HG03095 (cell line): ENCODE results near the gene FRK.
"Not testable (repeated sequence)": the region's sequence is repeated elsewhere in the genome, so short reads cannot be mapped to it uniquely, and the experiment has no call there.

Source experiments
- ATAC-seq: cut with Tn5 transposase; IDR thresholded peaks from one replicate; pipeline ENCODE4 v1.9.1; 2021; ENCODE audit warnings: moderate library complexity; ENCODE audit not compliant: unreplicated experiment

Gene FRK

DNA sequence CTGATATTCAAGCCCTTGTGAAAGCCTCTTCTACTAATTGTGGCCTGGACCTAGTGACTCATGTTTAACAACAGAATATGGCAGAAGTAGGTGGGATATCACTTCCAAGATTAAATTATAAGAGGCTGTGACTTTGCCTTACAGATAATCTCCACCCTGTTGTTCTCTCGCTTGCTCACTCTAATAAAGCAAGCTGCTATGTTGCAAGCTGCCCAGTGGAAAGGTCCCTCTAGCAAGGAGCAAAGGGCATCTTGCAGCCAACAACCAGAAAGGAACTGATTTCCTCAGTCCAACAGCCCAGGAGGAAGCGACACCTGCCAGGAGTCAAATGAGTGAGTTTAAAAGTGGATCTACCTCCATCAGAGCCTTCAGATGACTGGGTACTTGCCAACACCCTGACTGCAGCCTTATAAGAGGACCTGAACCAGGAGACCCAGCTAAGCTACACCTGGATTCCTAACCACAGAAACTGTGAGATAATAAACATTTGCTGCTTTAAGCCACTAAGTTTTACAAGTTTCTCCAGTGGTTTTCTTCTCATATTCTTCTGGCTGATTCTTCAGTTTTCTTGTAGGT, 112.6 kb downstream of the FRK start:
- no peak for ATAC-seq

DNA sequence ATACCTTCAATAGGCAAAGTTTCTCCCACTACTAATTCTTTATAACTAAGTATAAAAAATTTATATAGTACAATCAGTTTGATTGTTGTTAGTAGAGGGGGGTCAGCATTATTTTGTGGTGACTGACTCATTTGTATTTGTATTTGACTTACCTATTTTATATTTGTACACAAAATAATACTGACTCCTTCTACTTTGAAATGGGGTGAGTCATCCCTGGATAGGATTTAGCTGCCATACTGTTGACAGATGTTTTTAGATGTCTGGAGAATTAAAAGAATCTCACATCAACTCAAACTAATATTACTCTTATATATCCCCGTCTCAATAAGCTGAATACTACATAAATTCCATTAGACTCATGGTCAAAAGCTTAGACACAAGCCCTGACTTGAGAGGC, 114.9 kb downstream of the FRK start:
- no peak for ATAC-seq

DNA sequence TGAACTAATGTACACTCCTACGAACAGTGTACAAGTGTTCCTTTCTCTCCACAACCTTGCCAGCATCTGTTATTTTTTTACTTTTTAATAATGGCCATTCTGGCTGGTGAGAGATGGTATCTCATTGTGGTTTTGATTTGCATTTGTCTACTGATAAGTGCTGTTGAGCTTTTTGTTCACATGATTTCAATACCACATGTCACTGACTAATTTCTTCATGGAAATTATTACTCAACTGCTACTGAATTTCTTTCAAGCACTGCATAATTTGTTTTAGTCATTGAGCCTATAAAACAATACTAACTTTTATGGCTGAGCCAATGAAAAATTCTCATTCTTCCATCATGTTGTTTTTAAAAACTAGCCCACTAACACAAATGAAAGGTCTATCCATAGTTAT, 115.4 kb downstream of the FRK start:
- no peak for ATAC-seq

- ATAC-seq = not testable (repeated sequence)
Observed at GRCh38 chr6:115944829-115945228, 115.9 kb downstream of the FRK start.

GRCh38 chr6:115937502-115937901, 123.2 kb downstream of the FRK start:
- ATAC-seq = not testable (repeated sequence)

- ATAC-seq = no peak
Observed at GRCh38 chr6:115935361-115935760, 125.3 kb downstream of the FRK start.

DNA sequence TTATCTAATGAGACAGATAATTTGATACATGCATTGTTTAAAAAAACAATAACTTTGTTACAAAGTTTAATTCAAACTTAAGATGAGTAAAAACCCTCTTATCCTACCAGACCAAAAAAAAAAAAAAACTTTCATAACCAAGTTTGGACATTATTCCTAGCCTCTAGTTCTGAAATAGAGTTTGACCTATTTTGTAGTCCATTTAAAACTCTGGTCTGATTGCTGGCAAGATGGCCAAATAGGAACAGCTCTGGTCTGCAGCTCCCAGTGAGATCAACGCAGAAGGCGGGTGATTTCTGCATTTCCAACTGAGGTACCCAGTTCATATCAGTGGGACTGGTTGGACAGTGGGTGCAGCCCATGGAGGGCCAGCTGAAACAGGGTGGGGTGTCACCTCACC, 125.9 kb downstream of the FRK start:
- ATAC-seq = no peak

DNA sequence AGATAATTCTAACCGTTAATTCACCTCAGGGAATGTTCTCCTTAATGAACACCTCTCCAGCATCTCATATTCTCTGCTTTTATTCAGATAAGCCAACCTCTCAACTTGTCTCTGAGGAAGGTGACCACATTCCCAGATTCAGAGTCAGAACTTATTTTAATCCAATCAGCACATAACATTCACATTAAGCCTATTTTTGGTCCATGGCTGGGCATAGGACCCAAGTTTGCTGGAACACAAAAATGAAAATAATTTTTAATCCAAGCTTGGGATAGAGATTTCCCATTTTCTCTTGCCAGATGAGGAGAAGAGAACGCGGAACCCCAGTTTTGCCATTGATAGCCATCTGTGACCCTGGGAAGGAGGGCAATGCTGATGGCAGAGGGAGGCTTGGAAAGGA, 126.5 kb downstream of the FRK start:
- no peak for ATAC-seq

- ATAC-seq = no peak
Observed at GRCh38 chr6:115932481-115932880, 128.2 kb downstream of the FRK start.

DNA sequence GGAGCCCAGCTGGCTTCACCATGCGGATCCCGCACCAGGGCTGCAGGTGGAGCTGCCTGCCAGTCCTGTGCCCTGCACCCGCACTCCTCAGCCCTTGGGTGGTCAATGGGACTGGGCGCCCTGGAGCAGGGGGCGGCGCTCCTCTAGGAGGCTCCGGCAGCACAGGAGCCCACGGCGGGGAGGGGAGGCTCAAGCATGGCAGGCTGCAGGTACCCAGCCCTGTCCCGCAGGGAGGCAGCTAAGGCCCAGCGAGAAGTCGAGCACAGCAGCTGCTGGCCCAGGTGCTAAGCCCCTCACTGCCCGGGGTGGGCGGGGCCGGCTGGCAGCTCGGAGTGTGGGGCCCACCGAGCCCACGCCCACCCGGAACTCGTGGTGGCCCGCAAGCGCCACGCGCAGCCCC, 132.7 kb downstream of the FRK start:
- ATAC-seq = not testable (repeated sequence)

DNA sequence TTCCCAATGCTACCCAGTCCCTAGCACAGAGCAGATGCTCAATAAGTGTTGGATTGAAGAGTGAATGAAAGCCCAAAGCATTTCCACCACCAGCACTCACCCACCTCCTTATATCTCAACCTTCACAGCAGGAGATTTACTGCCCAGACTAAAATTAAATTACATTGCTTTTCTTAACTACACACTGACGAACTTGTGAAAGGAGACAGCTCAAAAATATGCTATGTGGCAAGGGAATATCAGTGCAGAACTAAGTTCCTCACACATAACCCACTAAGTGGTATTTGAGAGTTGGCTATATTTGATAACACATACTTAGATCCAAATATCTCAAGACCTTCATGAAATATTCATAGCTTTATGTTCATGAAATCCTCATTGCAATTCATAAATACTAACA, 137.7 kb downstream of the FRK start:
- ATAC-seq = no peak

- no peak for ATAC-seq
Observed at GRCh38 chr6:115914098-115914497, 146.6 kb downstream of the FRK start.

- ATAC-seq = no peak
Observed at GRCh38 chr6:115909923-115910546, 150.7 kb downstream of the FRK start.

GRCh38 chr6:115908906-115909559, 151.7 kb downstream of the FRK start:
- no peak for ATAC-seq

DNA sequence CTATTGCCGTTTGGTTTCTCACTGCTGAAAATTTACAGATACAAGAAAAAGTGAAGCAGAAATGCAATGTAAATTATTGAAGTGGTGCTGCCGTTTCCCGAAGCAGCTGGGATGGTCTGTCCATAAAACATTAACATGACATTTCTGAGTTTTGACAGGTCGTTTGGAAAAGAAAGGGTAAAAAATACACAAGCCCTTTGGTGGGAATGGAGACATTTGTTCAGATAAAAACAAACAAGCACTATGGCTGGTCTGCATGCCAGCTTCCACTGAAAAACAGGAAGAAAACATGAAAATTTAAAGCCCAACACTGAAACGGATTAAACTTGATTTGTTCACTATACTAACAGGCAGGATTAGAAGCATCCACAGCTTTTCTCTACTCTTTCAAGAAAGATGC, 155.2 kb downstream of the FRK start:
- no peak for ATAC-seq

DNA sequence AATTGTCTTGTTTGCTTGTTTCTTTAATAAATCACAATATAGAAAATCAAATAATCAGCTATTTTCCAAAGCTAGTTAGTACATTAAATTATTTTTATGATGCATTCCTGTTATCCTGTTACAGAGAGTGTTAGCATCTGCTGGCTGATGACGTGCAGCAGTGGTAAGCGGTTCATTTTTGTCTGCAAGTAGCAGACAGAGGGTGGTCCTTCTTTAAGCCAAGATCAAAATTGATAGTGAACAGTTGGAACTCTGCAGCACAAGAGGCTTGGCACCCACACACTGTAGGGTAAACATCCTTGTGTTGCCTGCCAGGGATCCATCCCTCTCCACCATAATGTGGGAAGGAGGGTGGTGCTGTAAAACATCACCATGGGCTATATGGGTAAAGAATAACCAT, 158.3 kb downstream of the FRK start:
- no peak for ATAC-seq

- ATAC-seq = no peak
Observed at GRCh38 chr6:115901896-115902295, 158.8 kb downstream of the FRK start.

DNA sequence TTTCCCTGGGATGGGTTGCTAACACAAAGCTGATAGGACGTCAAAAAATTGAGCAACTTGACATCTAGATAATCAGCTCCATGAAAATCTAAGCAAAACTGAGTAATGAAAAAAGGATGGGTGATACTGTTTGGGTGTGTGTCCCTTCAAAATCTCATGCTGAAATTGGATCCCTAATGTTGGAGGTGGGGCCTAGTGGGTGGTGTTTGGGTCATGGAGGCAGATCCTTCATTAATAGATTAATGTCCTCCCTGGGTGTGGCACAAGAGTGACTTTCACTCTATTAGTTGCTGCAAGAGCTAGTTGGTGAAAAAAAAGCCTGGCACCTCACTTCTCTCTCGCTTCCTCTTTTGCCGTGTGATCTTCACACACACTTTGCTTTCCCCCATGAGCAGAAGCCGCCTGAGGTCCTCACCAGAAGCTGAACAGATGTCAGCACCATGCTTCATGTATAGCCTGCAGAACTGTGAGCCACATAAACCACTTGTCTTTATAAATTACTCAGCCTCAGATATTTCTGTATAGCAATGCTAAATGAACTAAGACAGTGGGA, 160.9 kb downstream of the FRK start:
- no peak for ATAC-seq

GRCh38 chr6:115898246-115898645, 162.4 kb downstream of the FRK start:
- no peak for ATAC-seq

DNA sequence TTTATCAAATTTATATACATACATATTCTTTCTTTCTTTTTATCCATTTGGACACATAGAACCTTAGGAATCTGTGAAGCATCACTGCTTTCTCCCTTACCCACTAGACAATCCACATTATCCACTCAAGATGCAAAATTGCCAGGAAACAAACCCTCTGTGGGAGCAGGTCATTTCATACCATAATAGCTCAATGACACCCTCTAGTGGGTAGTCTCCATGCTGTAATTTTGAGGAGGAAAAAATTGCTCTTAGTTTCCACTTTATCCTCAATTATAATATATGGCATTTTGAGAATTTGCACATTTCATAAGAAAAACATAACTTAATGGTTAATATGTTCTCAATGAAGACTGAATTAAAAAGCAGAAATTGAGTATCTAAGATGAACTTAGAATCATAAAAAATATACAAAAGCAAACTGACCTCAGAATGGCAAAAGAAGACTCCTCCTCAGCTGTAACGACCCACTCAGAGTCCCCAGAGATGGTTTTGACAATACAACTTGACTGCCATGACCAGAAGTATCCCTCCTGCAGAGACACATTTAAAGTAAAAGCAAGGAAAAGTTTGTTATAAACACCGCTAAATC, 164.1 kb downstream of the FRK start:
- no peak for ATAC-seq

DNA sequence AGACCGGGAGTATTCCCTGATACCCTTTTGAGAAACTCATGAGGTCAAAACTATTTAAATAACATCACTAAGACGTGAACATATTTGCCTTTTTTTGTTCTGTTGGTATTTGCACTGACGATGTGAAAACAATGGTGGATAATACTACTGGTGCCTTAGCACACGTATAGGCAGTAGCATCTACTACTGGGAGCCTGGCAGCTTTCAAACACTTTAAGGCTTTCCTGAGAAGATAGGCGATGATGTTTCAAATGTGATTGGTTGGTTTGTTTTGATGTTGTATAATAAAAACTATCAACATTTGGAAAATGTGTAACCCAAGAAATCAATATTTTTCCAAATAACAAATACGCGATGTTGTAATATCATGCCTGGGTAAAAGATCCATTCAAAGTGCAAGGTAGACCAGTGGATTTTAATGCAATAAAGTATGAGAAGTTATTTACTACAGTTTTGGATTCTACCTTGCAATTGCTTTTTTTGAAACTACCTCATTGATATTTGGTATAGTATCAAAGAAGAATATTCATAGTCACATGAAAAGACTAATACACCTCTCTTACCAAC, 166.2 kb downstream of the FRK start:
- ATAC-seq = no peak

DNA sequence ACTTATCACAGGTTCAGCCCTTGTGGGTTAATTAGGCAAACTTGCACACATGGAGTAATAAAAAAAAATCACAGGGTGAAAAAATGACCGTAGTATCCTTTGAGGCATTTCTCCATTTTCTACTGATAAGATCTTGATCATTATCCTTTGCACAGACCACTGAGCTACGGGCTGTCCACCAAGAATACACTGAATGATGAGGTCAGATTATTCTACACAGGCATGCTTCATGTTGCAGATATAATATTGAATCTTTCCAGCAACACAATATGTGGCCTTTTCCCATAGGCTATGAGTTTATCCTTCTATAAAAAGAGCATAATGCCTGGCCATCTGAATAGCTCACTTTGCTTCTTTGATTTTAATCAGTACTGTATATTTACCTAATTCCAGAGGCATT, 168.9 kb downstream of the FRK start:
- no peak for ATAC-seq
